Keratinocyte (primary cell): ENCODE data around the gene CCL19.

Source experiments
- EZH2 ChIP-seq: IDR thresholded peaks from one replicate; pipeline ENCODE4 v1.6.1; 2012; ENCODE audit warnings: inconsistent platforms, mild to moderate bottlenecking, low read length, moderate library complexity
- TF ChIP-seq, protein P1 (sequence below), 3 experiments: IDR thresholded peaks in 1 of 3; conservative IDR thresholded peaks in 1 of 3; optimal IDR thresholded peaks in 1 of 3; 2 replicates in 2 of 3; 3 replicates in 1 of 3; pipeline versions ENCODE3 to v1.5.1; 2011; ENCODE audit warnings: low read length in 3 of 3, mild to moderate bottlenecking in 3 of 3, moderate library complexity in 2 of 3, control low read depth in 1 of 3, inconsistent platforms in 1 of 3; ENCODE audit not compliant: insufficient read depth in 2 of 3; ENCODE audit errors: extremely low read depth in 1 of 3

GRCh38 chr9:34656992-34657391, 34.1 kb downstream of the CCL19 start:
- TF ChIP-seq, protein P1, sequence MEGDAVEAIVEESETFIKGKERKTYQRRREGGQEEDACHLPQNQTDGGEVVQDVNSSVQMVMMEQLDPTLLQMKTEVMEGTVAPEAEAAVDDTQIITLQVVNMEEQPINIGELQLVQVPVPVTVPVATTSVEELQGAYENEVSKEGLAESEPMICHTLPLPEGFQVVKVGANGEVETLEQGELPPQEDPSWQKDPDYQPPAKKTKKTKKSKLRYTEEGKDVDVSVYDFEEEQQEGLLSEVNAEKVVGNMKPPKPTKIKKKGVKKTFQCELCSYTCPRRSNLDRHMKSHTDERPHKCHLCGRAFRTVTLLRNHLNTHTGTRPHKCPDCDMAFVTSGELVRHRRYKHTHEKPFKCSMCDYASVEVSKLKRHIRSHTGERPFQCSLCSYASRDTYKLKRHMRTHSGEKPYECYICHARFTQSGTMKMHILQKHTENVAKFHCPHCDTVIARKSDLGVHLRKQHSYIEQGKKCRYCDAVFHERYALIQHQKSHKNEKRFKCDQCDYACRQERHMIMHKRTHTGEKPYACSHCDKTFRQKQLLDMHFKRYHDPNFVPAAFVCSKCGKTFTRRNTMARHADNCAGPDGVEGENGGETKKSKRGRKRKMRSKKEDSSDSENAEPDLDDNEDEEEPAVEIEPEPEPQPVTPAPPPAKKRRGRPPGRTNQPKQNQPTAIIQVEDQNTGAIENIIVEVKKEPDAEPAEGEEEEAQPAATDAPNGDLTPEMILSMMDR (optimal IDR thresholded peaks at IDR 0.05 in 1 of 3, IDR thresholded peaks at IDR 0.05 in 1 of 3, conservative IDR thresholded peaks at IDR 0.05 in 1 of 3; ENCODE audit: extremely low read depth in 1 of 3, insufficient read depth in 2 of 3, low read length in 3 of 3): no peak
- no peak for TF ChIP-seq EZH2
